GM12872 (cell line): ENCODE data around the gene ZNF506.

Source experiments
- TF ChIP-seq, protein P1 (sequence below): IDR thresholded peaks from 3 replicates; pipeline ENCODE4 v1.5.1; 2011; ENCODE audit warnings: low read depth, mild to moderate bottlenecking, low read length, moderate library complexity; ENCODE audit not compliant: insufficient read depth

Gene ZNF506

GRCh38 chr19:19835560-19836038 lies 14.0 kb upstream of the ZNF506 start:
- TF ChIP-seq, protein P1, sequence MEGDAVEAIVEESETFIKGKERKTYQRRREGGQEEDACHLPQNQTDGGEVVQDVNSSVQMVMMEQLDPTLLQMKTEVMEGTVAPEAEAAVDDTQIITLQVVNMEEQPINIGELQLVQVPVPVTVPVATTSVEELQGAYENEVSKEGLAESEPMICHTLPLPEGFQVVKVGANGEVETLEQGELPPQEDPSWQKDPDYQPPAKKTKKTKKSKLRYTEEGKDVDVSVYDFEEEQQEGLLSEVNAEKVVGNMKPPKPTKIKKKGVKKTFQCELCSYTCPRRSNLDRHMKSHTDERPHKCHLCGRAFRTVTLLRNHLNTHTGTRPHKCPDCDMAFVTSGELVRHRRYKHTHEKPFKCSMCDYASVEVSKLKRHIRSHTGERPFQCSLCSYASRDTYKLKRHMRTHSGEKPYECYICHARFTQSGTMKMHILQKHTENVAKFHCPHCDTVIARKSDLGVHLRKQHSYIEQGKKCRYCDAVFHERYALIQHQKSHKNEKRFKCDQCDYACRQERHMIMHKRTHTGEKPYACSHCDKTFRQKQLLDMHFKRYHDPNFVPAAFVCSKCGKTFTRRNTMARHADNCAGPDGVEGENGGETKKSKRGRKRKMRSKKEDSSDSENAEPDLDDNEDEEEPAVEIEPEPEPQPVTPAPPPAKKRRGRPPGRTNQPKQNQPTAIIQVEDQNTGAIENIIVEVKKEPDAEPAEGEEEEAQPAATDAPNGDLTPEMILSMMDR, result no peak

- TF ChIP-seq, protein P1, result no peak
These were observed 5.3 kb upstream of the ZNF506 start for GRCh38 chr19:19826875-19827274.

GRCh38 chr19:19823916-19824315 lies 2.4 kb upstream of the ZNF506 start:
- TF ChIP-seq, protein P1, result no peak

DNA sequence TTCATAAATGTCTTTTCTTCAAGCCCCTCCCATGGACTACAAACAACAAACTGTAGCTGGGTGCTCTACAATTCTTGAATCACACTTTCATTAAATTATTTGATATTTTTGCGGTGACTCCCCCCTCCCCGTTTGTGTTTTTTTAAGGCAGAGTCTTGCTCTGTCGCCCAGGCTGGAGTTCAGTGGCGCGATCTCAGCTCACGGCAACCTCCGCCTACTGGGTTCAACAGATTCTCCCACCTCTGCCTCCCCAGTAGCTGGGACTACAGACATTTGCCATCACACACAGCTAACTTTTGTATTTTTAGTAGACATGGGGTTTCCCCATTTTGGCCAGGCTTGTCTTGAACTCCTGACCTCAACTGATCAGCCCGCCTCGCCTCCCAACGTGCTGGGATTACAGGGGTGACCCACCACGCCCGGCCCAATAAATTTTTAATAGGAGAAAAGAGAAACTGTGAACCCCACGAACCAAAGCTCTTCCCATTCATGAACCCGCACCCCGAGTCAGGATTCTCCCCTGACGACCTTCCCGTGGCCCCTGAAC lies 703 bp downstream of the ZNF506 start:
- TF ChIP-seq, protein P1, result no peak

DNA sequence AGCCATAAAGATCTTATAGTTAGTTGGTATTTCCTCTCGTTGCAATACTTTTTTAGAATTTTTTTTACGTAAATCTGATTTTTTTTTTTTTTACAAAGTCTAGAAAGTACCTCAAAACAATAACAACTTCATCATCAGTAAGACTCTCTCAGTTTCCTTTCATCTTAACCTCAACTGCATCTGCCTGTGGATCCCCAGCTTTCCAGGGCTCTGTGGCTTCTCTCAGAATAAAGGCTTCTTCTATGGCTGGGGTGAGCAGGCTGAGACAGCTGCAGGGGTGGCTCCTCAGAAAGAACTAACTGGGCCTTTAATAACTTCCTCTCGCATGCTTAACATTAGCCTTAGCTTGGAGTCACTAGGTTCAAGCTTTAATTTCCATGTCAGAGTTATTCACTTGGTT lies 4.2 kb downstream of the ZNF506 start:
- TF ChIP-seq, protein P1, result no peak

- TF ChIP-seq, protein P1, result no peak
These were observed 4.9 kb downstream of the ZNF506 start for GRCh38 chr19:19816679-19817078.

- TF ChIP-seq, protein P1, result no peak
These were observed 16.1 kb downstream of the ZNF506 start for GRCh38 chr19:19805480-19805879.
